GM12864 (cell line): ENCODE results near the gene MED25.

Experiments
- DNase-seq: peaks from one replicate; pipeline ENCODE4 v3.0.0-alpha.2; 2011; ENCODE audit warnings: low read depth
- H3K4me3 ChIP-seq: 2 replicates; pipeline ENCODE4 v1.5.1; 2011; ENCODE audit warnings: mild to moderate bottlenecking, low read depth, low read length, control low read depth
- TF ChIP-seq, protein P1 (sequence below): IDR thresholded peaks from 2 replicates; pipeline ENCODE4 v1.5.1; 2011; ENCODE audit warnings: low read depth, mild to moderate bottlenecking, moderate library complexity, low read length, control low read depth, inconsistent platforms; ENCODE audit errors: missing control alignments

MED25 gene

DNA sequence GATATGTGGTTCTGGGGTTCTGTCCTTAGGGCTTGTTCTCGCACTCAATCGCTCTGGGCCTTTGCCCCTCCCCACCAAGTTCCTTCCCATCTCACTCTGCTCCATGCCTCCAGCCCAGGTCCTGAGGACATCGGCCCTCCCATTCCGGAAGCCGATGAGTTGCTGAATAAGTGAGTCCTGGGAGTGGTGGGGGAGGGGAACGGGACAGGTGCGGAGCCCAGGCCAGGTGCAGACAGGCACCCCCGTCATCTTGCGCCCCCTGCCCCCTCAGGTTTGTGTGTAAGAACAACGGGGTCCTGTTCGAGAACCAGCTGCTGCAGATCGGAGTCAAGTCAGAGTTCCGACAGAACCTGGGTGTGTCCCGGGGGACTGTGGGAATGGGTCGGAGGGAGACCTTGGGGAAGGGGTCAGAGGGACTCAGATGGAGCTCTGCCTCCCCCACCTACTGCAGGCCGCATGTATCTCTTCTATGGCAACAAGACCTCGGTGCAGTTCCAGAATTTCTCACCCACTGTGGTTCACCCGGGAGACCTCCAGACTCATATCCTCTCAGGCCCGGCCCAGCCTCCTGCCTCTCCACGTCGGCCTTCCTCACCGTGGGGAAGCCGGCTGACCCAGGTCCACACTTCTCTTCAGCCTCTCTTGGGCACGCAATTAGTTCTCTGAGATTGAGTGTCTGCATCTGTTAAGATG is 15.1 kb upstream of the MED25 start:
- no peak overlapping the region for H3K4me3 ChIP-seq
- DNase-seq, result no peak
- TF ChIP-seq, protein P1, sequence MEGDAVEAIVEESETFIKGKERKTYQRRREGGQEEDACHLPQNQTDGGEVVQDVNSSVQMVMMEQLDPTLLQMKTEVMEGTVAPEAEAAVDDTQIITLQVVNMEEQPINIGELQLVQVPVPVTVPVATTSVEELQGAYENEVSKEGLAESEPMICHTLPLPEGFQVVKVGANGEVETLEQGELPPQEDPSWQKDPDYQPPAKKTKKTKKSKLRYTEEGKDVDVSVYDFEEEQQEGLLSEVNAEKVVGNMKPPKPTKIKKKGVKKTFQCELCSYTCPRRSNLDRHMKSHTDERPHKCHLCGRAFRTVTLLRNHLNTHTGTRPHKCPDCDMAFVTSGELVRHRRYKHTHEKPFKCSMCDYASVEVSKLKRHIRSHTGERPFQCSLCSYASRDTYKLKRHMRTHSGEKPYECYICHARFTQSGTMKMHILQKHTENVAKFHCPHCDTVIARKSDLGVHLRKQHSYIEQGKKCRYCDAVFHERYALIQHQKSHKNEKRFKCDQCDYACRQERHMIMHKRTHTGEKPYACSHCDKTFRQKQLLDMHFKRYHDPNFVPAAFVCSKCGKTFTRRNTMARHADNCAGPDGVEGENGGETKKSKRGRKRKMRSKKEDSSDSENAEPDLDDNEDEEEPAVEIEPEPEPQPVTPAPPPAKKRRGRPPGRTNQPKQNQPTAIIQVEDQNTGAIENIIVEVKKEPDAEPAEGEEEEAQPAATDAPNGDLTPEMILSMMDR, result no peak

GRCh38 chr19:49803529-49803856 is 14.6 kb upstream of the MED25 start:
- DNase-seq, result no peak
- TF ChIP-seq, protein P1, result no peak
- H3K4me3 ChIP-seq, result no peak overlapping the region

- TF ChIP-seq, protein P1, result no peak
- no peak overlapping the region for H3K4me3 ChIP-seq
- DNase-seq, result no peak
Observed at GRCh38 chr19:49805822-49806619, 12.1 kb upstream of the MED25 start.

GRCh38 chr19:49806620-49806959 is 11.5 kb upstream of the MED25 start:
- H3K4me3 ChIP-seq, result no peak overlapping the region
- TF ChIP-seq, protein P1, result no peak
- no peak for DNase-seq

DNA sequence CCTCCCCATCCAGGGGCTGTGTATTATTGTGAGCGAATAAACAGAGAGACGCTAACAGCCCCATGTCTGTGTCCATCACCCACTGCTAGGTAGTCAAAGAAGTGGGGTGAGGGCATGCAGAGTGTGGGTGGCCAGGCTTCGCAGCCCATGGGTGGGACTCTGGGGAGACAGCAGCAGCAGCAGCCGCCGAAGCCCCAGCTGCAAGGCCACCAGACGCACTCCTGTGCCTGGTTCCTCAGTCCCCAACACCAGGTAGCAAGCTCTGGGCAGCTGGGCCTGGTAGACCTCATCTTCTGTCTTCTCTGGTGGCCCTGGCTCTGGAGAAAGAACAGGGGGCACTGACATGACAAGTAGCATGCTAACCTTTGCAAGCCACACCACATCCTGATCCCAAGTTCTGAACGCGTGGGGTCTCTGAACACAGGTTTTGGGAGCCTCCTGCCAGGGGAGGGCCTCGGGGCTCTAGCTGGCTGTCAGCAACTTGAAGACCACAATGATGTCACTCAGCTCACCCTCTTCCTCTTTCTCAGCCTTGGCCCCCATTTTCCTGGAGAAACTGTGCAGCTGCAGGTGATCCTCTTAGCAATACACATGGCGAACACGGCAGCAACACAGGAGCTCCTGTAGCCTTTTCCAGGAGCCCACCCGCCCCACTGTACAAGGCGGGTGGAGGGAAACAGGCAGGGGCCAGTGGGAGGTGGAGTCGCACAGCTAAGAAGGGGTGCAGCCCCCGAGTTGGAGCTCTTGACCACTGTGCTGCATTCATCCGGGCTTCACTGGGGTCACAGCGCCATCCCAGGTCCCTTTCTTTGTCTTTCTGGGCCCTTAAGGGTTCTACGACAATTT is 10.8 kb upstream of the MED25 start:
- TF ChIP-seq, protein P1, result no peak
- DNase-seq, result no peak
- no peak overlapping the region for H3K4me3 ChIP-seq

DNA sequence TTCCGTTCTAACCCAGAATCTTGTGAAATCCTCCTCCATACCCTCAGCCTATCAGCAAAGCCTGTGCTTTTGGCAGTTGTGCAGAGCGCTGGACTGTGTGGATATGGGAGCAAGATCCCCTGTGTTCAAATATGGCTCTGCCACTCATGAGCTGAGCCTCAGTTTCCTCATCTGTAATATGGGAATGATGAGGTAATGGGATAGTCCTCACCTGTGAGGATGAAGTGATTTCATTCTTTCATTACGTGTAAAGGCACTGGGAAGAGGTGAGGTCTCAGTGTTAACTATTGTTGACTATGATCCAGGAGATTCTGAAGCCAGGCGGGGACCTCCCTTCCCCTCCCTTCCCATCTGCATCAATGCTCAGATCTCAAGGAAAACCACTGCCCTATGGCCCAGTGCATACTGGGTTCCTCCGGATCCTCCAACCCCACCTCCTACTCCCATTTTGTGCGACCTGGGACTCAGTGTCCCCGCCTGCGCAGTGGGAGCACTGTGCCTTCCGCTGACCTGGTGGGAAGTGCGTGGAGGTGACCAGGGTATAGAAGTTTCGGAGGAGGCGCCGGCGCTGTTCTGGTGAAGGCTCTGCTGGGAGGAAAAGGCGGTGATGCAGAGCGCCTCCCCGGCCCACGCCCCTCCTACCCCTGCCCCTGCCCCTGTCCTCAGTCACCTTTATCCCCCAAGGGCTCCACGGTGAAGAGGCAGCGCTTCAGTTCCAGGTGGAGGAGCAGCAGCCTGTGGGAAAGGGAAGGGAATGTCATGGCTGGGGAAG is 10.0 kb upstream of the MED25 start:
- H3K4me3 ChIP-seq, result no peak overlapping the region
- DNase-seq, result no peak
- TF ChIP-seq, protein P1, result no peak
